Measurements from ENCODE around the gene TAF11L8.

DNA sequence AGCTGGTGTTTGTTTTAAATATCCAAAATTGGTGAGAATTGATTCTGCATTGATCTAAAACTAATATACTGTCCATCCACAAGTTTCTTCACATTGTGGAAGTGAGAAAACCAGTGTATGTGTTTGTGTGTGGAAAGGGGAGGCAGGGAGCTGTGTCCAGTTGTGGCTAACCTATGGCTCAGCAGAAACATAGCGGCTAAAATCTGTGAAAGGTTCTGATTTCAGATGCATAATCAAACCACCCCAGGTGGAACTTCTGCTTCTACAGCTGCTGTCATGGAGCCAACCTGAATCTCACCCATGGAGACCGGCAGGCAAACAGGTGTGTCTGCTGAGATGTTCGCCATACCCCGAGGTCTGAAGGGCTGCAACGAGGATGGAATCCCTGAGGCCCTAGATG lies 43.4 kb upstream of the TAF11L8 start, which contains the start of gene TAF11L14:
- TF ChIP-seq, protein P1, sequence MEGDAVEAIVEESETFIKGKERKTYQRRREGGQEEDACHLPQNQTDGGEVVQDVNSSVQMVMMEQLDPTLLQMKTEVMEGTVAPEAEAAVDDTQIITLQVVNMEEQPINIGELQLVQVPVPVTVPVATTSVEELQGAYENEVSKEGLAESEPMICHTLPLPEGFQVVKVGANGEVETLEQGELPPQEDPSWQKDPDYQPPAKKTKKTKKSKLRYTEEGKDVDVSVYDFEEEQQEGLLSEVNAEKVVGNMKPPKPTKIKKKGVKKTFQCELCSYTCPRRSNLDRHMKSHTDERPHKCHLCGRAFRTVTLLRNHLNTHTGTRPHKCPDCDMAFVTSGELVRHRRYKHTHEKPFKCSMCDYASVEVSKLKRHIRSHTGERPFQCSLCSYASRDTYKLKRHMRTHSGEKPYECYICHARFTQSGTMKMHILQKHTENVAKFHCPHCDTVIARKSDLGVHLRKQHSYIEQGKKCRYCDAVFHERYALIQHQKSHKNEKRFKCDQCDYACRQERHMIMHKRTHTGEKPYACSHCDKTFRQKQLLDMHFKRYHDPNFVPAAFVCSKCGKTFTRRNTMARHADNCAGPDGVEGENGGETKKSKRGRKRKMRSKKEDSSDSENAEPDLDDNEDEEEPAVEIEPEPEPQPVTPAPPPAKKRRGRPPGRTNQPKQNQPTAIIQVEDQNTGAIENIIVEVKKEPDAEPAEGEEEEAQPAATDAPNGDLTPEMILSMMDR (conservative IDR thresholded peaks at IDR 0.05; ENCODE audit: low read depth, low read length) = no peak
- no peak for TF ChIP-seq EZH2 (IDR thresholded peaks at IDR 0.05; ENCODE audit: borderline replicate concordance, low read depth, low read length, poor library complexity, severe bottlenecking)
